ENCODE results near the gene WDR88. TPM values are rescaled to one million over a fixed set of nuclear protein-coding genes. Genes with fewer than 3 reads are reported as not detected.

Gene WDR88
- total and polyA plus RNA-seq, 10 of the 15 experiments (the other 5 are each of a cell fraction or from before 2014, with no cell fraction given), result 0.19 to 0.34 TPM; not detected in 8

DNA sequence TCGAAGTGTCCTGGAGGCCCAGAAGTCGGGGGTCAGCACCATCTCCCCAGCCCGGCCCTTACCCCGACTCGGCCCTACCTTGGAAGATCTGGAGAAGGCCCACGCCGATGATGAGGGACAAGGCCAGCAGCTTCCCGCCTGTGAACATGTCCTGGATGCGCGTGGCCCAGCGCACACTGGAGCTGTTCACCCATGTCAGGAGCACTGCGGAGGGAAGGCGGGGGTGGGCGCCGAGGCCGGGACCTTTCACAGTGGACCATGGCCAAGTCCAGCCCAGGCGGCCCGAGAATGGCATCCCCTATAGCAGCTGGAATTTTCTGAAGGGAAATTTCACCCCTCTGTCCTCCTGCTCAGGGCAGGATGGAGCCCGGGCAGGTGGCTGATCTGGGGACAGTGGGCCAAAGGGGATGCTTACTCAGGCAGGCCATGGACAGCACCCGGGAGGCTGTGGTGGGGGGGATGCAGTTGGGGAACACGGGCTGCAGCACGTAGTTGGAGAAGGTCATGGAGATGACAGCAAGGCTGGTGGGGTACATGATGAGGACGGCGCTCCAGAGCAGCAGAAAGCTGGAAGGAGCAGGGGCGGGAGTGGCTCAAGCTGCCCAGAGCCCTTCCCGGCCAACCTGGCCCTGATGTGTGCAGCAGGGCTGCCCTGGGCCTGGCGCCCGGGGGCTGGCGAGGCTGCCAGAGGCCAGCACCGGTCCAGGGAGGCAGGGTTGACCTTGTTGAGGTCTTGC, 80.7 kb downstream of the WDR88 start (continued):
- TF ChIP-seq, protein P1, sequence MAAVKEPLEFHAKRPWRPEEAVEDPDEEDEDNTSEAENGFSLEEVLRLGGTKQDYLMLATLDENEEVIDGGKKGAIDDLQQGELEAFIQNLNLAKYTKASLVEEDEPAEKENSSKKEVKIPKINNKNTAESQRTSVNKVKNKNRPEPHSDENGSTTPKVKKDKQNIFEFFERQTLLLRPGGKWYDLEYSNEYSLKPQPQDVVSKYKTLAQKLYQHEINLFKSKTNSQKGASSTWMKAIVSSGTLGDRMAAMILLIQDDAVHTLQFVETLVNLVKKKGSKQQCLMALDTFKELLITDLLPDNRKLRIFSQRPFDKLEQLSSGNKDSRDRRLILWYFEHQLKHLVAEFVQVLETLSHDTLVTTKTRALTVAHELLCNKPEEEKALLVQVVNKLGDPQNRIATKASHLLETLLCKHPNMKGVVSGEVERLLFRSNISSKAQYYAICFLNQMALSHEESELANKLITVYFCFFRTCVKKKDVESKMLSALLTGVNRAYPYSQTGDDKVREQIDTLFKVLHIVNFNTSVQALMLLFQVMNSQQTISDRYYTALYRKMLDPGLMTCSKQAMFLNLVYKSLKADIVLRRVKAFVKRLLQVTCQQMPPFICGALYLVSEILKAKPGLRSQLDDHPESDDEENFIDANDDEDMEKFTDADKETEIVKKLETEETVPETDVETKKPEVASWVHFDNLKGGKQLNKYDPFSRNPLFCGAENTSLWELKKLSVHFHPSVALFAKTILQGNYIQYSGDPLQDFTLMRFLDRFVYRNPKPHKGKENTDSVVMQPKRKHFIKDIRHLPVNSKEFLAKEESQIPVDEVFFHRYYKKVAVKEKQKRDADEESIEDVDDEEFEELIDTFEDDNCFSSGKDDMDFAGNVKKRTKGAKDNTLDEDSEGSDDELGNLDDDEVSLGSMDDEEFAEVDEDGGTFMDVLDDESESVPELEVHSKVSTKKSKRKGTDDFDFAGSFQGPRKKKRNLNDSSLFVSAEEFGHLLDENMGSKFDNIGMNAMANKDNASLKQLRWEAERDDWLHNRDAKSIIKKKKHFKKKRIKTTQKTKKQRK (IDR thresholded peaks at IDR 0.05; ENCODE audit: low read depth, low read length), result no peak
- TF ChIP-seq MXI1 (IDR thresholded peaks at IDR 0.05; ENCODE audit: low read depth, low read length), result no peak
- no peak for TF ChIP-seq FOS (IDR thresholded peaks at IDR 0.05; ENCODE audit: borderline replicate concordance, extremely low read depth, insufficient read length)
- TF ChIP-seq MEF2A (IDR thresholded peaks at IDR 0.05; ENCODE audit: insufficient read depth, low read depth, low read length), result no peak
- TF ChIP-seq, protein P2, sequence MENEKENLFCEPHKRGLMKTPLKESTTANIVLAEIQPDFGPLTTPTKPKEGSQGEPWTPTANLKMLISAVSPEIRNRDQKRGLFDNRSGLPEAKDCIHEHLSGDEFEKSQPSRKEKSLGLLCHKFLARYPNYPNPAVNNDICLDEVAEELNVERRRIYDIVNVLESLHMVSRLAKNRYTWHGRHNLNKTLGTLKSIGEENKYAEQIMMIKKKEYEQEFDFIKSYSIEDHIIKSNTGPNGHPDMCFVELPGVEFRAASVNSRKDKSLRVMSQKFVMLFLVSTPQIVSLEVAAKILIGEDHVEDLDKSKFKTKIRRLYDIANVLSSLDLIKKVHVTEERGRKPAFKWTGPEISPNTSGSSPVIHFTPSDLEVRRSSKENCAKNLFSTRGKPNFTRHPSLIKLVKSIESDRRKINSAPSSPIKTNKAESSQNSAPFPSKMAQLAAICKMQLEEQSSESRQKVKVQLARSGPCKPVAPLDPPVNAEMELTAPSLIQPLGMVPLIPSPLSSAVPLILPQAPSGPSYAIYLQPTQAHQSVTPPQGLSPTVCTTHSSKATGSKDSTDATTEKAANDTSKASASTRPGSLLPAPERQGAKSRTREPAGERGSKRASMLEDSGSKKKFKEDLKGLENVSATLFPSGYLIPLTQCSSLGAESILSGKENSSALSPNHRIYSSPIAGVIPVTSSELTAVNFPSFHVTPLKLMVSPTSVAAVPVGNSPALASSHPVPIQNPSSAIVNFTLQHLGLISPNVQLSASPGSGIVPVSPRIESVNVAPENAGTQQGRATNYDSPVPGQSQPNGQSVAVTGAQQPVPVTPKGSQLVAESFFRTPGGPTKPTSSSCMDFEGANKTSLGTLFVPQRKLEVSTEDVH (IDR thresholded peaks at IDR 0.05; ENCODE audit: low read depth, partially characterized antibody), result no peak
- TF ChIP-seq EGR1 (IDR thresholded peaks at IDR 0.05; ENCODE audit: borderline replicate concordance in 1 of 2, low read depth in 2 of 2, low read length in 2 of 2), result no peak
- TF ChIP-seq POLR2AphosphoS5 (IDR thresholded peaks at IDR 0.05; ENCODE audit: low read length), result no peak

Measured in GM12878 (cell line).